Fibroblast of the conjunctiva (primary cell): ENCODE data around the gene CISD1.

Source experiments
- DNase-seq: peaks from one replicate; pipeline ENCODE4 v3.0.0-alpha.2; 2010; ENCODE audit warnings: low read depth

Gene CISD1

GRCh38 chr10:58266003-58266825 lies 2.7 kb upstream of the CISD1 start:
- no peak for DNase-seq

- DNase-seq, result peak; percentile 59
These were observed 1.9 kb upstream of the CISD1 start for GRCh38 chr10:58266826-58267712.

GRCh38 chr10:58267713-58268453 lies 1.1 kb upstream of the CISD1 start, which contains the start of gene IPMK:
IPMK (minus strand) TSS chr10:58267894; CDS start chr10:58267611, 283 bp downstream.
- DNase-seq, result peak; percentile 75

- DNase-seq, result no peak
These were observed 462 bp upstream of the CISD1 start for GRCh38 chr10:58268454-58268945.

GRCh38 chr10:58269782-58270290 lies 874 bp downstream of the CISD1 start:
- DNase-seq, result no peak

- DNase-seq, result no peak
These were observed 6.3 kb downstream of the CISD1 start for GRCh38 chr10:58275261-58275660.

GRCh38 chr10:58275908-58276307 lies 6.9 kb downstream of the CISD1 start:
- DNase-seq, result no peak

- no peak for DNase-seq
These were observed 9.5 kb downstream of the CISD1 start for GRCh38 chr10:58278274-58278961.

- no peak for DNase-seq
These were observed 10.0 kb downstream of the CISD1 start for GRCh38 chr10:58278962-58279307.

GRCh38 chr10:58280477-58280876 lies 11.5 kb downstream of the CISD1 start:
- no peak for DNase-seq

- no peak for DNase-seq
These were observed 12.3 kb downstream of the CISD1 start for GRCh38 chr10:58281092-58281752.

- no peak for DNase-seq
These were observed 13.7 kb downstream of the CISD1 start for GRCh38 chr10:58282615-58283014.

GRCh38 chr10:58291538-58292174 lies 22.7 kb downstream of the CISD1 start:
- peak; percentile 56 for DNase-seq

- DNase-seq, result no peak
These were observed 25.0 kb downstream of the CISD1 start for GRCh38 chr10:58293989-58294388.

GRCh38 chr10:58299580-58299979 lies 30.6 kb downstream of the CISD1 start:
- peak; percentile 23 for DNase-seq

- no peak for DNase-seq
These were observed 31.7 kb downstream of the CISD1 start for GRCh38 chr10:58300676-58301075.

- DNase-seq, result no peak
These were observed 33.3 kb downstream of the CISD1 start for GRCh38 chr10:58302254-58302653.

GRCh38 chr10:58304099-58304633 lies 35.2 kb downstream of the CISD1 start:
- DNase-seq, result no peak

- DNase-seq, result no peak
These were observed 36.9 kb downstream of the CISD1 start for GRCh38 chr10:58305821-58306220.

GRCh38 chr10:58307676-58308075 lies 38.7 kb downstream of the CISD1 start:
- DNase-seq, result no peak
